Esophagus squamous epithelium (tissue), 4 donors: ENCODE data around the gene CAMTA1.

Source experiments
- POLR2A ChIP-seq, 4 donors: fragments of 450-650 bp; IDR thresholded peaks; one replicate each; pipeline ENCODE4 v1.6.1; 2017; ENCODE audit warnings: antibody characterized with exemption in 4 of 4, mild to moderate bottlenecking in 4 of 4, moderate library complexity in 3 of 4
- TF ChIP-seq, protein P1 (sequence below), 6 experiments: fragments of 450-650 bp in 4 of 6; fragments of 200-600 bp in 2 of 6; sonication (generic) in 2 of 6; IDR thresholded peaks; one replicate each; pipeline ENCODE4 v1.5.1; 2016 to 2019; ENCODE audit warnings: antibody characterized with exemption in 6 of 6, mild to moderate bottlenecking in 4 of 6, moderate library complexity in 4 of 6

DNA sequence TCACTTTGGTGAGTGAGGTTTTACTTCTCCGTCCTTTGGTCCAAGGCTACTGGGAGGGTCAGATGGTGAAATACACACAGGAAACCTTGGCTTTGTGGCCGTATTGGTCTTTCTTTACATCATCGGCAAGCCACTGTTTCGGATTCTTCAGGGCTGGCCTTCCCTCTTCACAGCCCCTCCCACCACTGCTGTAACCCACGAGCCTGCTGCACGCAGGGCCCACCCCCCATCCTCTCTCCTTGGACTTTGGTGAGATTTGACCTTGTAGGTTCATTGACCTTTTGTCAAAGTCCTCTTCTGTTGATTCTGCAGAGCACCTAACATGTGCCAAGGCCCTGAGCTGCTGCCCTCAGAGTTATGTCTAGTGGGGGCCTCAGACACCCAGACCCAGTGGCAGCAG, 328.6 kb downstream of the CAMTA1 start:
- TF ChIP-seq, protein P1, sequence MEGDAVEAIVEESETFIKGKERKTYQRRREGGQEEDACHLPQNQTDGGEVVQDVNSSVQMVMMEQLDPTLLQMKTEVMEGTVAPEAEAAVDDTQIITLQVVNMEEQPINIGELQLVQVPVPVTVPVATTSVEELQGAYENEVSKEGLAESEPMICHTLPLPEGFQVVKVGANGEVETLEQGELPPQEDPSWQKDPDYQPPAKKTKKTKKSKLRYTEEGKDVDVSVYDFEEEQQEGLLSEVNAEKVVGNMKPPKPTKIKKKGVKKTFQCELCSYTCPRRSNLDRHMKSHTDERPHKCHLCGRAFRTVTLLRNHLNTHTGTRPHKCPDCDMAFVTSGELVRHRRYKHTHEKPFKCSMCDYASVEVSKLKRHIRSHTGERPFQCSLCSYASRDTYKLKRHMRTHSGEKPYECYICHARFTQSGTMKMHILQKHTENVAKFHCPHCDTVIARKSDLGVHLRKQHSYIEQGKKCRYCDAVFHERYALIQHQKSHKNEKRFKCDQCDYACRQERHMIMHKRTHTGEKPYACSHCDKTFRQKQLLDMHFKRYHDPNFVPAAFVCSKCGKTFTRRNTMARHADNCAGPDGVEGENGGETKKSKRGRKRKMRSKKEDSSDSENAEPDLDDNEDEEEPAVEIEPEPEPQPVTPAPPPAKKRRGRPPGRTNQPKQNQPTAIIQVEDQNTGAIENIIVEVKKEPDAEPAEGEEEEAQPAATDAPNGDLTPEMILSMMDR (IDR thresholded peaks at IDR 0.05) = no peak
- TF ChIP-seq POLR2A (IDR thresholded peaks at IDR 0.05) = no peak
